Activated CD4-positive, CD25-positive, alpha-beta regulatory T cell treated with anti-CD3 and anti-CD28 coated beads, Interleukin-2, amount 50 U/mL, for 72 hours (primary cell): ENCODE results near the gene RNF31.
A peak's percentile ranks its signal among the peaks of the same experiment; 100 is the strongest.
"Not testable (repeated sequence)": the region's sequence is repeated elsewhere in the genome, so short reads cannot be mapped to it uniquely, and the experiment has no call there.

Experiments
- DNase-seq: peaks from one replicate; pipeline ENCODE4 v3.0.0; 2021

RNF31 gene

GRCh38 chr14:24146978-24147760 lies at the start of gene RNF31:
Gene RNF31 (plus strand): TSS chr14:24147498. CDS start chr14:24147699, 201 bp downstream.
- peak; percentile 96 for DNase-seq

GRCh38 chr14:24098229-24098926 lies 48.9 kb upstream of the RNF31 start:
- no peak for DNase-seq

GRCh38 chr14:24098927-24099813 lies 48.1 kb upstream of the RNF31 start:
- no peak for DNase-seq

GRCh38 chr14:24100197-24100981 lies 46.9 kb upstream of the RNF31 start:
- no peak for DNase-seq

- DNase-seq = no peak
These were observed 46.3 kb upstream of the RNF31 start for GRCh38 chr14:24100982-24101494.

- DNase-seq = no peak
These were observed 44.8 kb upstream of the RNF31 start for GRCh38 chr14:24102357-24103048.

DNA sequence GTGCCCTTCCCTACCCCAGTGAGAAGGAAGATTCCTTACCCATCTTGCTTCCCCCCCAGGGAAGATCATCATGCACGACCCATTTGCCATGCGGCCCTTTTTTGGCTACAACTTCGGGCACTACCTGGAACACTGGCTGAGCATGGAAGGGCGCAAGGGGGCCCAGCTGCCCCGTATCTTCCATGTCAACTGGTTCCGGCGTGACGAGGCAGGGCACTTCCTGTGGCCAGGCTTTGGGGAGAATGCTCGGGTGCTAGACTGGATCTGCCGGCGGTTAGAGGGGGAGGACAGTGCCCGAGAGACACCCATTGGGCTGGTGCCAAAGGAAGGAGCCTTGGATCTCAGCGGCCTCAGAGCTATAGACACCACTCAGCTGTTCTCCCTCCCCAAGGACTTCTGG lies 43.8 kb upstream of the RNF31 start:
- no peak for DNase-seq

- DNase-seq = not testable (repeated sequence)
These were observed 41.6 kb upstream of the RNF31 start for GRCh38 chr14:24105609-24106239.

- DNase-seq = no peak
These were observed 40.5 kb upstream of the RNF31 start for GRCh38 chr14:24106672-24107271.

- no peak for DNase-seq
These were observed 38.9 kb upstream of the RNF31 start for GRCh38 chr14:24108336-24108874.

- no peak for DNase-seq
These were observed 37.2 kb upstream of the RNF31 start for GRCh38 chr14:24110060-24110459.

- no peak for DNase-seq
These were observed 36.8 kb upstream of the RNF31 start for GRCh38 chr14:24110523-24110922.

GRCh38 chr14:24113379-24113800 lies 33.9 kb upstream of the RNF31 start:
- DNase-seq = no peak

- DNase-seq = peak; percentile 72
These were observed 33.3 kb upstream of the RNF31 start for GRCh38 chr14:24113801-24114531.

GRCh38 chr14:24114532-24115421 lies 32.5 kb upstream of the RNF31 start, which contains the start of the genes DCAF11 and NRL:
Gene DCAF11 (plus strand): TSS chr14:24114777. CDS start chr14:24115595, 818 bp downstream.
Gene NRL (minus strand): TSS chr14:24114949. CDS start chr14:24082848, 32,101 bp downstream.
- peak; percentile 97 for DNase-seq

DNA sequence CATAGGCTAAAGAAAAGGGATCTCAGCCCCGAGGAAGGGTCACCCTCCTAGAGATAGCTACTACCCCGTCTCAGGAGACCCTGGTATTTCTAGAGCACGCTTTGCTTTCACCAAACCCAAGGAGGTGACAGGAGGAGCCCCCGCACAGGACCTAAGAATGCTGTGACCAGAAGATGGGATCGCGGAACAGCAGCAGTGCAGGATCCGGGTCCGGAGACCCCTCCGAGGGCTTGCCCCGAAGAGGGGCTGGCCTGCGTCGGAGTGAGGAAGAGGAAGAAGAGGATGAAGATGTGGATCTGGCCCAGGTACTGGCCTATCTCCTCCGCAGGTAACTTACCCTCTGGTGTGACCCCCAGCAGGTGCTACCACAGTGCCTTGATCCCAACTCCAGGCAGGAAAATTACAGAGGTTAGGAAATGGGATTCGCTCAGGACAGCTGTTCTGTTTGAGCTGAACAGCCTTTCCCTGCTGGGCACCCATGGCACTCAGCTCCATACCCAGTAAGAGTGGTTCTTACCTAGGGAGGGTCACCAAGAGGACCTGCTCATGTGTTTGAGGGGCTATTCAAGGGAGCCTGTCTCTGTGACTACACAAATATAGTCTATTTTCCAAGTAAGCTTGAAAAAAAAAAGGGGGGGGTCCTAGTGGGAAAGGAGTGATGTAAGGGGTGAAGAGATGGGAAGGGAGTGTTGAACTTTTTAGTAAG lies 31.7 kb upstream of the RNF31 start:
- no peak for DNase-seq

GRCh38 chr14:24116128-24116814 lies 31.0 kb upstream of the RNF31 start:
- no peak for DNase-seq
